Astrocyte of the cerebellum (primary cell): ENCODE data around the gene SLC35F4.

ENCODE experiments used
- DNase-seq: peaks from one replicate; pipeline ENCODE4 v3.0.0-alpha.2; 2011; ENCODE audit warnings: low read depth
- H3K4me3 ChIP-seq: 2 replicates; pipeline ENCODE4 v1.5.1; 2011; ENCODE audit warnings: mild to moderate bottlenecking, low read depth, low read length, moderate library complexity
- CTCF ChIP-seq: IDR thresholded peaks from 2 replicates; pipeline ENCODE4 v1.5.1; 2012; ENCODE audit warnings: low read length, low read depth, moderate library complexity, mild to moderate bottlenecking; ENCODE audit errors: missing control alignments
- in situ Hi-C: cut with HindIII; loops from 2 replicates; pipeline ENCODE4 v1.10.0; 2017; ENCODE audit warnings: low sequenced_read_pairs

Gene SLC35F4

GRCh38 chr14:57797160-57797559 lies 68.7 kb downstream of the SLC35F4 start:
- TF ChIP-seq CTCF, result no peak

GRCh38 chr14:57796556-57796955 lies 69.3 kb downstream of the SLC35F4 start:
- H3K4me3 ChIP-seq, result no peak overlapping the region
- no peak for TF ChIP-seq CTCF
- in situ Hi-C loops, result no loop called here
- DNase-seq, result no peak

More at GRCh38 chr14:57797160-57797559, 68.7 kb downstream of the SLC35F4 start:
- no peak for DNase-seq
- H3K4me3 ChIP-seq, result no peak overlapping the region
- in situ Hi-C loops, result no loop called here

- no peak overlapping the region for H3K4me3 ChIP-seq
- in situ Hi-C loops, result no loop called here
- no peak for TF ChIP-seq CTCF
- DNase-seq, result no peak
These were observed 80.8 kb downstream of the SLC35F4 start for GRCh38 chr14:57785058-57785457.

GRCh38 chr14:57771801-57772200 lies 94.1 kb downstream of the SLC35F4 start:
- in situ Hi-C loops, result no loop called here

GRCh38 chr14:57769863-57770523 lies 95.9 kb downstream of the SLC35F4 start:
- no peak for DNase-seq
- in situ Hi-C loops, result no loop called here
- TF ChIP-seq CTCF, result no peak
- no peak overlapping the region for H3K4me3 ChIP-seq

More at GRCh38 chr14:57771801-57772200, 94.1 kb downstream of the SLC35F4 start:
- no peak for TF ChIP-seq CTCF
- DNase-seq, result no peak
- no peak overlapping the region for H3K4me3 ChIP-seq

- no peak for DNase-seq
- no peak for TF ChIP-seq CTCF
- in situ Hi-C loops, result no loop called here
These were observed 104.1 kb downstream of the SLC35F4 start for GRCh38 chr14:57761800-57762199.

More at GRCh38 chr14:57761800-57762199, 104.1 kb downstream of the SLC35F4 start:
- no peak overlapping the region for H3K4me3 ChIP-seq
